ENCODE data around the gene TOR1AIP2.
A peak's percentile ranks its signal among the peaks of the same experiment; 100 is the strongest.
"Not testable (repeated sequence)": the region's sequence is repeated elsewhere in the genome, so short reads cannot be mapped to it uniquely, and the experiment has no call there.

The TOR1AIP2 gene

DNA sequence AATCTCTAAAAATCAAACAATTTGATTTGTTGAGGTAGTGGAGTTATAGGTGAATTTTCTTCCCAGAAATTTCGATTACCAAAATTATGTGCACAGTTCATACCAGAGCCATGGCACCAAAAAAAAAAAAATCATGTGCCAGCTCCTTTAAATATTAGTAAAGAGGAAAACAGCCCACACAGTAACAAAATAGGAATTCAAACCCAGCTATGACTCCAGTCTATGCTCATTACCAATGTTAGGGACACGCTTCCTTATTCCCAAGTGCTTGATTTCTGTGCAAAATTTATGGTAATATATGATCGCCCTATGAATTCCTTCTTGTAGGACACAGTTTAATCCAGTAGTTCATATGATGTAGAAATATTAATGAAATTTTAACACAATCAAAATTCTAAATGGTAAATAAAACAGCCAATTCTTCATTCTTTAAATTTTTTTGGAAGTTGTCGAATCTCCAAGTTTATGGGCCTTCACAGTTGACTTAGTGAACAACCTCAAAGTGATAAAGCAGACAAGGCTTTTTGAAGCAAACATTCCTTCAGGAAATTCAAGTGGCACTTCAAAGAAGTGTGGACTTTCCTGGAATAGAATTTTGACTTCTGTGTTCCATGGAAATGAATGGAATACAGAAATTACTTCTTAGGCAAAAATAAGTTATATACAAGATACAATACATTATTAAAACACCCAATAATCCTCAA is 1.9 kb downstream of the TOR1AIP2 start:
- DNase-seq (ENCODE audit: low read depth) = no peak

GRCh38 chr1:179873438-179873851 is 4.2 kb downstream of the TOR1AIP2 start:
- DNase-seq (ENCODE audit: low read depth) = no peak

DNA sequence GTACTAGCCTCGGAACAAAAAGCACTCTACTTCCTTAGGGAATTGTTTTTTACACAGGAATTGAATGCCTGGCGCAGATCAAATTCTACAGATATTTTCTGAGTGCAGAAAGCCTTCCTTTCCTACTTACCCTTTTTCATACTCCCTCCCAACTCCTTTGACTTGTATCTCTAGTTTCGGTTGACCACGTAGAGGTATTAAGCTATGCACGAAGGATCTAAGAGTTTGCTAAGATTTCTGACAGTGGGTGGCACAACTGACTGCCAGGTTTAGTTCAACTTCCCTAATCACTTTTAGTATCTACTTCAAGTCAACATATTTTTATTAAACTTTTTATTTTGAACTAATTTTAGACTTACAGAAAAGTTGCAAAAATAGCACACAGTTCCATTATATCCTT is 5.0 kb downstream of the TOR1AIP2 start:
- DNase-seq (ENCODE audit: low read depth) = no peak

- DNase-seq (ENCODE audit: low read depth) = no peak
Measured at GRCh38 chr1:179871940-179872339, 5.7 kb downstream of the TOR1AIP2 start.

DNA sequence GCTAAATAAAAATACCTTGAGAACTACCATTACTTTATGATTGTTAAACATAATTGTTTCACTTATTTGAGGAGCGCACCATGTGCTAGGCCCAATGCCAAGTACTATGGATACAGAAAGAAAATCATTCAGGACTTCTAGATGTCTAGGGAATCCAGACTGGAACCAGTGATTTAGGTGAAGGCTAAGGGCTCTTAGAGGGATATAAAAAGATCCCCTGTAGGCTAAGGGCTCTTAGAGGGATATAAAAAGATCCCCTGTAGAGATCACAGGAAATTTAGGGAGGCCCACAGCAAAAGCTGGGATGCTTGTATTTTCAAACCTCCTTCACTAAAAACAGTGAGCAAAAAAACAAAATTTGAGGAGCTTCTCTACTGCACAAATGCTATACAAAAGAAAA is 6.7 kb downstream of the TOR1AIP2 start:
- DNase-seq (ENCODE audit: low read depth) = no peak

DNA sequence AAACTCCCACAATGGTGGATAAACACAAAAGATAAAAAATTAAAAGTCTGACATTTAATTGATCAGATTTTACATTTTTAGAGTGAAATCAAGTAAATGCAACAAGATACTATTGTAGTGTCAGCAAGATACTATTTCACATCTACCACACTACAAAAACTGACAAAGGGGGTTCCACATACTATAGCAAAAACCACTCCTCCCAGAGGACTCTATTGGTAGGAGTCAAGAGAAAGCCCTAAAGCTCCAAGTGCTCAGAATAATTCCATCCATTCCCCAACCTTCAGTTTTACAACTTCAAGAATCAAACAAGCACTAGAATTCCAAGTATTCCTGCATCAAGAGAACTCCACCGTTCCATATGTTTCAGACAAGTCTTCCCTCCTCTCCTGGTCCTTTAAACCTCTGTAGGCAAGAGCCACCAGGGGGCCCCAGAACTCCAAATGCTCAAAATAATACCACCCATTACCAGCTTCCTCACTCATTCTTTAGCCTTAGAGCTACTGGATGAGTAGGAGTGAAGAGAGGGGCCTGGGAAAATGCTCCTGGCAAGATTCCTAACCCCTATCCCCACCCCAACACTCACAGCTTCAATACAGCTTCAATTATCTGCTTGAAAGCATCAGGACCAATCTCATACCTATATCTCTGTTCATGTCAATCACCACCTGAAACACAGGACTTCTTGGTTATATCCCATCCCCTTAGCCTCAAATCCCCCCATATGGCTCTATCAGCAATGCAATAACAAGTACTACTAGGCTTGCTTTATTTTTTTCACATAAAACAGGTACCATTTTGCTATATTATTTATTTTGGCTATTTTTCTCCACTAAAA is 9.9 kb downstream of the TOR1AIP2 start:
- DNase-seq (ENCODE audit: low read depth) = peak; percentile 54

GRCh38 chr1:179866616-179867015 is 11.0 kb downstream of the TOR1AIP2 start:
- DNase-seq (ENCODE audit: low read depth) = no peak

DNA sequence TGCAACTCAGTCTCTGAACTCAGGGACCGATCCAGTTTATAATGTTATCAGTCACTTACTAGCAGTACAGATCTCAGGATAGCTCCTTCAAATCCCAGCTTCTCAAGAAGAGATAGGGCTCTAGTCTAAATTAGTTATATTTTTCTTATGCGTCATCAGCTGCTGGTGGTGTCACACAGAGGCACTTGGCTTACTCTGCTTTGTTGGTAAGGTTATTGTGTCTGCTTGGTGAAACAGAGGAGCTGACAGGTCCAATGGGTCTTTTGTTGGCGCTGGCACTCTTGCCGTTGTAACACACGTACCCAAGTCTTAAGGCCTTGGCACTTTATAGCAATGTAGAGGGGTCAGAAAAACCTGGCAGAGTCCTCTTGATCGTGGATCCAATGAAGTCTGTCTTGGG is 12.2 kb downstream of the TOR1AIP2 start:
- DNase-seq (ENCODE audit: low read depth) = no peak

GRCh38 chr1:179860652-179861051 is 17.0 kb downstream of the TOR1AIP2 start:
- DNase-seq (ENCODE audit: low read depth) = no peak

- no peak for DNase-seq (ENCODE audit: low read depth)
Measured at GRCh38 chr1:179857009-179857408, 20.6 kb downstream of the TOR1AIP2 start.

- DNase-seq (ENCODE audit: low read depth) = no peak
Measured at GRCh38 chr1:179856296-179856695, 21.3 kb downstream of the TOR1AIP2 start.

GRCh38 chr1:179855831-179856230 is 21.8 kb downstream of the TOR1AIP2 start:
- DNase-seq (ENCODE audit: low read depth) = not testable (repeated sequence)

DNA sequence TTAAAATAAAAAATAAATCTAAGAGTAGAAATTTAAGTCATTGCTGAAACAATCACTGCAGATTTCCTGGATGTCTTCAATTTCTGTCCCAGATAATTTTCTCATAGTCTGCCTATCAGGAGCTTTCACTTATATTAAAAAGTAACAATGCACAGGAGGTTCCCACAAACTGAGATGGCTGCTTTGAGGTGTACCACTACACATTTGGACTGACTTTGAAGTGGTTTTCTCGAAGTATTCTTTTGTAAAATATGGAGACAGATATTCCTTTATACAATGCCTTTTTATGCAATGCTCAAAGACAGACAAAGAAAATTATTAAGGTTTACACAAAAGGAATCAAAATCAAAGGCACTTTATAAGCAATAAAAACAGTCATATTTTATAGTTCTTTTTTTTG is 24.5 kb downstream of the TOR1AIP2 start:
- DNase-seq (ENCODE audit: low read depth) = no peak

GRCh38 chr1:179848233-179848632 is 29.4 kb downstream of the TOR1AIP2 start:
- no peak for DNase-seq (ENCODE audit: low read depth)

DNA sequence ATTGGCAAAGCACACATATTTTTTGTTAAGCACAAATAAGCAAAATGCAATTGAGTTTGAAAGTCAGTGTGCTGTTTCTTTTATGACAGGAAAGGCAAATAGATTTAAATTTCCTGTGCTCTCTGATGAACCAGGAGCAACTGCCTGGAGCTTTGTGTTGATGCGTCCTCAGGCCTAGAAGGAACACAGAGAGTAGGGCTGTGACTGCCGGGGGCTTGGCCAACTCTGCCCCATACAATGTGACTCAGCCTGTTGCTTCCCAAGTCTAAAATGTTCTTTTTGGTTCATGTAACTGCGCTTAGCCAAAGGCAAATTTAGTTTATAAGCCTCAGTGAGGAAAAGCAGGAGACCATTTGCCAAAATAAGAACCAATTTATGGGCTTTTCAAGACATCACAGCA is 37.5 kb downstream of the TOR1AIP2 start:
- peak; percentile 43 for DNase-seq (ENCODE audit: low read depth)

GRCh38 chr1:179836686-179837445 is 40.7 kb downstream of the TOR1AIP2 start:
- DNase-seq (ENCODE audit: low read depth) = not testable (repeated sequence)

DNA sequence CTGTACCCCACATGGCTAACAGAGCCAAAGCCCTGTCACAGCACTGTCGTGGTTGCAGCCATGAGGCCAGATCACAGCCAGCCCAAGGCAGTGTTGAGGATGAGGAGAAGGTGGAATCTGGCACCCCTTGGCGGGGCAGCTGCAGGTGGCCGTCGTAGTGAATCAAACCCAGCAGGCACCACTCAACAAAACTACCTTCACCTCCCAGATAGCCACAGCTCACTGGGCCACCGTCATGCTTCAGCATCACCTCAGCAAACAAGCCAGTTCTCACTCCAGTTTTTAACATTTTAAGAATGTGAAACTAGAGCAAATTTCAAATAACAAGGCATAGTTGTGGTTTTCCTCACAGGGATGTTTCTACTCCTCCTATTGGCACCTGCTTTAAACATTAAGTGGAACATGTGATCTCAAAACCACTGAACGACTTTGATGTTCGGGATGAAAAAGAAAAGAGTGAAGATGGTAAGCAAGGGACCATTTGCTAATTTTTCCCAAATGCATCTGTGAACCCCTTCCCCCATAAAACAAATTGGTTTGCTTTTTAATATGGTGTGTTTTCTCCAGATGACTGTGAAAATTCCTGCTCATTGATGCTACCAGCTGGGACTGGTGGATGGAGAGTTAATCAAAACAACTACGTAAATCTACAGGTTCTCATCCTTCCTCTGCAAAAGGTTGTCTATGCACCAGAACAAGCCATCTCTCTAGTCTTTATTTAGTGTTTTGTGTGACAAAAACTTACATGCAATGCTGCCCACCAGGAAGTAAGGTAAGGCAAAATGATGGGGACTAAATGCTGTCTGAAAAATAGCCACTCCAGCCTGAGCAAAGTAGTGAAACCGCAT is 45.5 kb downstream of the TOR1AIP2 start:
- DNase-seq (ENCODE audit: low read depth) = peak; percentile 53

- no peak for DNase-seq (ENCODE audit: low read depth)
Measured at GRCh38 chr1:179831225-179831624, 46.4 kb downstream of the TOR1AIP2 start.

- DNase-seq (ENCODE audit: low read depth) = no peak
Measured at GRCh38 chr1:179828554-179829110, 49.0 kb downstream of the TOR1AIP2 start.

DNA sequence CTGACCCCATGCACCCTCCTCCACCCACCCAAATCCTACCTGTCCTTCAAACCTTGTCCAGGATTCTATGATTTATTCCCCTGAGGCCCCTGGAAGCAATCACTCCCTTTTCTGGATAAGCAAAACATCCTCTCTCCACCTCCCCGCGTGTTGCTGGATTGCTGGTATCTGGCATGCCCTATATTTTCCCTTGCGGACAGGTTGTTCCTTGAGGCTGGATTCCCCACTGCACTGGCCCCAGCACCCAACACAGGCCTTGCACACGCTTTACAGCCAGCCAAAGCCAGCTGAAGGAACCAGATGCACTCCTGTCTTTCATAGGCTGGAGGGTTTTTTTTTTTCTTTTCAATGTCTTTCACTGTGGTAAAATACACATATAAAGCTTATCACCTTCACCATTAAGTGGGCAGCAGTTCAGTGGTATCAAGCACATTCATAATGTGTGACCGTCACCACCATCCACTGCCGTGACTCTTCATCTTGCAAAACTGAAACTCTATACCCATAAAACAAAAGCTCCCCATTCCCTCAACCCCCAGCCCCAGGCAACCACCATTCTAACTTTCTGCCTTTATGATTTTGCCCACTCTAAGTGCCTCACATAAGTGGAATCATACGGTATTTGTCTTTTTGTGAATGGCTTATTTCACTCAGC is 50.9 kb downstream of the TOR1AIP2 start:
- no peak for DNase-seq (ENCODE audit: low read depth)
